ENCODE results near the gene AK2.
"Not testable (repeated sequence)": the region's sequence is repeated elsewhere in the genome, so short reads cannot be mapped to it uniquely, and the experiment has no call there.

AK2 gene

GRCh38 chr1:32984090-32984454 is 52.6 kb downstream of the AK2 start:
- no peak overlapping the region for H3K4me3 ChIP-seq (ENCODE audit: low read length)
- no peak for DNase-seq (ENCODE audit: low read depth, low spot score)

- H3K4me3 ChIP-seq (ENCODE audit: low read length), result no peak overlapping the region
- no peak for DNase-seq (ENCODE audit: low read depth, low spot score)
Observed at GRCh38 chr1:32983020-32983419, 53.7 kb downstream of the AK2 start.

DNA sequence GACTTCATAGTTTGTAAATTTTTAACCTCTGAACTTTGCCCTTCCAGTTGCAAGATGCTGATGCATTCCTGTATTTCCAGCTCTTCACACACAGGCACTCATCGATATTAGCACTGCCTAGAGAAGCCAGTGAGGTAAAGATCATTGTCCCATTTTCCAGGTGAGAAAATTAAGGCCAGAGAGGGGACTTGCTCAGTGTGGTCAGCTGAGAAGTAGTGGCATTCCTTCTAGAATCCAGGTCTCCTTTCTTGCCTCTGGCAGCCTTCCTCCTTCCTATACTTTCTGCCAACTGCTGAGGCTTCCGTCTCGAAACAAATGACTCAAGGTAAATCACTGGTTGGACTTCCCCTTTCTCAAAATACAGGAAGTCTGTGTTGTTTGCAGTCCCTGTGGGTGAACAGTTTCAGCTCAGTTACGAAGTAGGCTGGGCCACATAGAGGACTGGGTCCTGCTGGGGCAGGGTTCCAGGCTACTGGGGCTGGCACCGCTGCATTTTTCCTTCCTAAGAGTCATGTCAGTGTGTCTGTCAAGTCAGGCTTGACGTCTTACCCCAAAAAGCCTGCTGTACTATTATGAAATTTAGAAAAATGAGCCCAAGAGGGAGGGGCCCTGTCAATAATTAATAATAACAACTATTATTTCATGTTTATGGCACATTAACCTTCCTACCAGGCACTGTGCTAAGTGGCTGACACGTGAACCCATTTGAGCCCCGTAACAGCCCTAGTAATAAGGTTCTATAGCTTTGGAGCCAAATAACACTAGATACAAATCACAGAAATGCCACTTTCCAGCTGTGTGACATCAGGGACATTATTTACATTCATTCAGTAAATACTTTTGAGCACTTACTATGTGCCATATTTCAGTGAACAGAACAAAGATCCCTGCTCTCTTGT is 55.4 kb downstream of the AK2 start:
- no peak for DNase-seq (ENCODE audit: low read depth, low spot score)
- no peak overlapping the region for H3K4me3 ChIP-seq (ENCODE audit: low read length)

GRCh38 chr1:32980080-32980479 is 56.6 kb downstream of the AK2 start:
- no peak for DNase-seq (ENCODE audit: low read depth, low spot score)
- no peak overlapping the region for H3K4me3 ChIP-seq (ENCODE audit: low read length)

GRCh38 chr1:32978854-32979253 is 57.8 kb downstream of the AK2 start:
- no peak for DNase-seq (ENCODE audit: low read depth, low spot score)
- no peak overlapping the region for H3K4me3 ChIP-seq (ENCODE audit: low read length)

- no peak for DNase-seq (ENCODE audit: low read depth, low spot score)
- no peak overlapping the region for H3K4me3 ChIP-seq (ENCODE audit: low read length)
Observed at GRCh38 chr1:32977546-32978087, 59.1 kb downstream of the AK2 start.

DNA sequence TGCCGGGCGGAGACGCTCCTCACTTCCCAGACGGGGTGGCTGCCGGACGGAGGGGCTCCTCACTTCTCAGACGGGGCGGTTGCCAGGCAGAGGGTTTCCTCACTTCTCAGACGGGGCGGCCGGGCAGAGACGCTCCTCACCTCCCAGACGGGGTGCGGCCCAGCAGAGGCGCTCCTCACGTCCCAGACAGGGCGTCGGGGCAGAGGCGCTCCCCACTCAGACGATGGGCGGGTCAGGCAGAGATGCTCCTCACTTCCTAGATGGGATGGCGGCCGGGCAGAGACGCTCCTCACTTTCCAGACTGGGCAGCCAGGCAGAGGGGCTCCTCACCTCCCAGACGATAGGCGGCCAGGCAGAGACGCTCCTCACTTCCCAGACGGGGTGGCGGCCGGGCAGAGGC is 61.6 kb downstream of the AK2 start:
- DNase-seq (ENCODE audit: low read depth, low spot score); H3K4me3 ChIP-seq (ENCODE audit: low read length): not testable (repeated sequence)

DNA sequence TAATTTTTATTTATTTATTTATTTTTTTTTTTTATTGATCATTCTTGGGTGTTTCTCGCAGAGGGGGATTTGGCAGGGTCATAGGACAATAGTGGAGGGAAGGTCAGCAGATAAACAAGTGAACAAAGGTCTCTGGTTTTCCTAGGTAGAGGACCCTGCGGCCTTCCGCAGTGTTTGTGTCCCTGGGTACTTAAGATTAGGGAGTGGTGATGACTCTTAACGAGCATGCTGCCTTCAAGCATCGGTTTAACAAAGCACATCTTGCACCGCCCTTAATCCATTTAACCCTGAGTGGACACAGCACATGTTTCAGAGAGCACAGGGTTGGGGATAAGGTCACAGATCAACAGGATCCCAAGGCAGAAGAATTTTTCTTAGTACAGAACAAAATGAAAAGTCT is 63.2 kb downstream of the AK2 start:
- not testable (repeated sequence) for H3K4me3 ChIP-seq (ENCODE audit: low read length); DNase-seq (ENCODE audit: low read depth, low spot score)

DNA sequence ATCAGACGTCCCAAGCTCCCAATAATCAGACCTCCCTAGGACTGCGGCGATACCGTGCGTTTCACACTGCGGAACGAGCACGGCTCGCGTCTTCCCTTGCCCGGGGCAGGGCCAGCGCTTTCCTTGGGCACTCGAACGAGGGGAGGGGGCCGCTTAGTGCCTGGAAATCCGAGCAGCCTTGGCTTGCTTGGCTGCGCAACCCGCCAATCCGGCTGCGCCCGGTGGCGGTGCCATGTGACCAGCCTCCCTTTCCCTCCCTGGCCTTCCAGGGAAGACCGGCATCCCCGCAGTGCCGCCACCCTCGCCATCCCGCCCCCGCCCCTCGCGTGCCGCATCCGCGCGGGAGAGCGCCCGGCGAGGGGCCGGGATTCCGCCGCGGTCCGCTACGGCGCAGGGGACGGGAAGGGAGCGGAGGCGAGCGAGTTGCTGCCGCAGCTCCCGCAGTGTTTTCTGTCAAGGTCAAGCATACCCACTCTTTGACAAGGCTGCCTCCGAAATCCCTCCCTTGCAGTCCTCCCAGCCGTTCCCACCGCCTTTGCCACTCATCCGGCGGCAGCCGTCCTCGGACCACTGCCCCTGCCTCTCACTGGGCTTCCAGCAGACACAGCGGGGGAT is 63.8 kb downstream of the AK2 start:
- no peak overlapping the region for H3K4me3 ChIP-seq (ENCODE audit: low read length)
- no peak for DNase-seq (ENCODE audit: low read depth, low spot score)

GRCh38 chr1:32971576-32971975 is 65.1 kb downstream of the AK2 start:
- no peak for DNase-seq (ENCODE audit: low read depth, low spot score)
- H3K4me3 ChIP-seq (ENCODE audit: low read length), result no peak overlapping the region

GRCh38 chr1:32971156-32971555 is 65.5 kb downstream of the AK2 start:
- DNase-seq (ENCODE audit: low read depth, low spot score), result no peak
- H3K4me3 ChIP-seq (ENCODE audit: low read length), result no peak overlapping the region

GRCh38 chr1:32969566-32969965 is 67.1 kb downstream of the AK2 start:
- no peak for DNase-seq (ENCODE audit: low read depth, low spot score)
- H3K4me3 ChIP-seq (ENCODE audit: low read length), result no peak overlapping the region

DNA sequence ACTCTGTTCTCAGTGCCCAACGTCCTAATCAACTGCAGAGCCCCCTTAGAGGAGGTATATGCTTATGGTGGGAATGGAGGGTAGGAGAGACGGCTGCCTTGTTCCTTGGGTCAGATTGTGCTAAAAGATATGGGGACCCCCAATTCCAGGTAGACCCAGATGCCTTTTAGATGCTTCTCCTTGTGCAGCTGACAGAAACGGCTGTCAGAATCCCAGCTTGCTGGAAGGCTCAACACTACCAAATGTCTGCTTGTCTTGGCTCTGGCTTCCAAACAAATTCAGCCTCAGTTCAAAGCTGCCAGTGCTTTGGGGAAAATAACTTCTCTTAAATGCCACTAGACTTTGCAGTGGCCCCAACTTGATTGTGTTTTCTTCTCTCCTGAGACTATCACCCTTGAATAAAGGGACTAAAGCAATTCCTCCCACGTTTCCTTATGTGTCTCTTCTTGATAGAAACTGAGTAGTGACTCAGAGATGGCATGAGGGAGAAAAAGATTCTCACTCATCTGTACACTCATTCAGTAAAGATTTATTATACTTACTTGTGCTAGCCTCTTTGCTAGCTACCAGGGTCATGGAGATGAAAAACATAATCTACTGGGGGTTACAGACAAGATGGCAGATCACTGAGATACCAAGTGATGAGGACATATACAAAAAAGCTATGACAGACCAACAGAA is 68.7 kb downstream of the AK2 start:
- no peak for DNase-seq (ENCODE audit: low read depth, low spot score)
- no peak overlapping the region for H3K4me3 ChIP-seq (ENCODE audit: low read length)

GRCh38 chr1:32966900-32967299 is 69.8 kb downstream of the AK2 start:
- DNase-seq (ENCODE audit: low read depth, low spot score), result no peak
- no peak overlapping the region for H3K4me3 ChIP-seq (ENCODE audit: low read length)

DNA sequence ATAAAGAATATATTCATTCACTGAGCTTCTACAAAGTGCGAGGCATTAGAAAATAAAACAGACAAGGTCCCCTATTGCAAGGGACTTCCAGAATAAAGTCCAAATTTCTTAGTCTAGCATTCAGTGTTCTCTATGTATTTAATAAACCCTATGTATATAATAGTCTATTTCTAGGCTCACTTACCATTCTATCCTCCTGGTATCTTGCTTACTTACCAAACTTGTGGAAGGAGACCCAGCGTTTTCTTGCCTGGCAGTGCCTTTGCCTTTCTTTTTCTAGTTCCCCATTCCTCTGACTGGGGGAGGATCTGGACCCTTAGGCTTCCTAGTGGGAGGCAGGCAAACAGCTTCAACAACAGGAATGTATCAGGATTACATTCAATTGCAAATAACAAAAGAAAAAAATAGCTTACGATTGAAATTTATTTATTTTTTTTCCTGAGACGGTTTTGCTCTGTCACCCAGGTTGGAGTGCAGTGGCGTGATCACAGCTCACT is 71.4 kb downstream of the AK2 start:
- peak overlapping the region; percentile 68 for H3K4me3 ChIP-seq (ENCODE audit: low read length)
- DNase-seq (ENCODE audit: low read depth, low spot score), result no peak

DNA sequence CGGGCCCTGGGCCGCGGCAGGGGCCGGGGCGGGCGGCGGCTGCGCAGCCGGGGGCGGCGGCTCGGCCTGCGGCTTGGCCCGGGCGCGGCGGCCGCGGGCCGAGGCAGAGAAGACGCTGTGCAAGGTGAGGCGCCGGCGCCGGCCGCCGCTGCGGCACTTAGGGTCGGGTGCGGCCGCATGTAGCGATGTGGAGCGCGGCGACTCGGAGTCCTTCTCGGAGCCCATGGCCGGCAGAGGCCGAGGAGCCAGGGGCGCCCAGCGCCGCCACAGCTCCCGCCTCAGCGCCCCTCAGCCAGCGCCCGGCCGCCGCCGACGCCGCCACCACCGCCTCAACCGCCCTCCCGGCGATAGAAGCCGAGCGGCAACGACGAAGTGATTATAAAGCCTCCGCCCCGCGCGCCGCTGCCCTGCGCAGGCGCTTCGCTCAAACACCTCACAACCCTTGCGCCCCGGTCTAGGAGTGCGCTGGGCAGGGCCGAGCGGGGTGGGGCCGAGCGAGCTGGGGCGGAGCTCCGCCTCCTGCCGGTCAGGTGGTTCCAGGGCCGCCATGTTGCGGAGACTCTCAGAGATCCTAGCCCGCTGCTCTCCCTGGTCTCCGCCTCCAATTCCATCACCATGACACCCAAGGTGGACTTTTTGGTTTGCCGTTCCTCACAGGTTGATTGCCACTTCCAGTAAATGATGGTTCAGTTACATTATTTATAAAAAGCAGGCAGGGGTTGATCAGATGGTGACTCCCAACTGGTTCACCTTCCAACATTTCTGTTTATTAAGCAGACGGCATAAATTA is 72.0 kb downstream of the AK2 start, which contains the start of gene RNF19B:
RNF19B (minus strand) TSS at position 349 of the 790 bp plus-strand sequence; CDS start at position 225, 124 bp downstream.
- peak within 1 kb of the TSS; percentile 68 for H3K4me3 ChIP-seq (ENCODE audit: low read length)

DNA sequence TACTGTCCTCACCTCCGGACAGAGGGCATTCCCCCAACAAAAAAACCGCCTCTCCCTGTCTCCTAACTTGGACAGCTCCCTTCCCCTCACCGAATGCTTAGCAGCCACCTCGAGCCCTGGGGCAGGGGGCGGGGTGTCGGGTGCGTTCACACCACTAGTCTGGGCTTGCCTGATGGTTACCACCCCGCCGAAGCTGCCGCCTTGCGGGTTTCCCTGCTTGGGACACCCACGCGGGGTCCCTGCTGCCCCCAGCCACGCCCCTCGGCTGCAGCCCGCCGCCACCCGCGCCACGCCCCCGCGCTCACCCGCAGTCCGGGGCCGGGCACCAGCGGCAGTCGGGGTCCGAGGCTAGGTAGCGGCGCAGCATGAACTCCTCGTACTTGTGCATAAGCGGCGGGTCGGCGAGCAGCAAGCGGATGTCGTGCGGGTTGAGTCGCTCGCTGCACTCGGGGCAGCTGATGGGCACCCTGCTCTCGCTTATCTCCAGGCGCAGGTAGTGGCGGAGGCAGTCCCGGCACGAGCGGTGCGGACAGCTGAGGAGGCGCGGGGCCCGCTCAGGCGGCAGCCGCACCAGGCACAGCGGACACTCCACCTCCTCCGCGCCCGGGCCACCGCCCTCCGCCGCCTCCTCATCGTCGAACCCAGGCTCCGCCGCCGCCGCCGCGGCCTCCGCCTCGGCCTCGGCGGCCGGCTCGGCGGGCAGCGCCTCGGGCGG is 72.8 kb downstream of the AK2 start:
- peak; percentile 28 for DNase-seq (ENCODE audit: low read depth, low spot score)
- peak overlapping the region; percentile 68 for H3K4me3 ChIP-seq (ENCODE audit: low read length)

More for the DNA sequence above, 72.0 kb downstream of the AK2 start, which contains the start of gene RNF19B:
- peak; percentile 89 for DNase-seq (ENCODE audit: low read depth, low spot score)

DNA sequence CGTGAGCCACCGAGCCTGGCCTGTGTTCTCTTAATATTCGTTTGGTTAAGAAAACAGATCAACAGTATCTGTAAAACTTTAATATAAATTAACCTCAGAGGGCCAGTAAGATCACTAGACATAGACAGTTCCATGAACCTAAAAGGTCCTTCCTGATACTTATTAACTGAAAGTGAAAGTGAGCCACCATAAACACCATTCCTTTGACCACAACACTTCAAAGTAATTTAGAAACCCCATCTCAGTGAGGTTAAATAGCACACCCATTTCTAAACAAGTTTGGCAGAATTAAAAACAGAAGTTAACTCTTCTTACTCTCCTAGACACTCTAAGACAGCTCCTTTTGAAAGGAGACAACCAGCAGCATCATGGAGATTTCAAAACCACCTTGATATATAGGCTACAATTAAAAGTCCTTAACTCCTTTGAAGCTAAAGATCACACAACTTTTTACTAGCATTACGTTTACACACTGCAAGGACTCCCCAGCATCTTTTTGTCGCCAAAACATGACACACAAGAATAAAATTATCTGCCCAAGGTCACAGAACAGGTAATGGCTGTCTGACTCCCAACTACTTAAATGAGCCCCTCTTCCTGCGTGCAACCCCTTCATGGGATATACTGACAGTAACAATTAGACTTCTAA is 74.3 kb downstream of the AK2 start:
- H3K4me3 ChIP-seq (ENCODE audit: low read length), result no peak overlapping the region
- DNase-seq (ENCODE audit: low read depth, low spot score), result no peak

Measured in Jurkat, Clone E6-1 (cell line).